HCT116 (cell line): ENCODE measurements around the gene SNX15. TPM values are rescaled to one million over a fixed set of nuclear protein-coding genes. Genes with fewer than 3 reads are reported as not detected.

Source experiments
- ATAC-seq: fragments of 200-7000 bp; cut with Tn5 transposase; 2 replicates; pipeline ENCODE4 v1.9.1; 2020; ENCODE audit warnings: mild to moderate bottlenecking, moderate library complexity
- BruUV-seq: library from RNA; stranded (reverse); fragments of 400-500 nt; replicated peaks from 2 replicates; lab custom pipeline; 2021; lab: Mats Ljungman, UMichigan
- CTCF ChIA-PET: fragments of 300-600 bp; sonication (Branson Sonifier 250); formaldehyde crosslinking; loops from one replicate; lab custom pipeline; 2021; ENCODE audit warnings: antibody characterized with exemption; lab: Charles Lee
- POLR2A ChIA-PET: fragments of 300-600, 350-600 bp; sonication (Branson Sonifier 250); formaldehyde crosslinking; loops from one replicate; lab custom pipeline; 2021; ENCODE audit warnings: antibody characterized with exemption; lab: Charles Lee
- RAD21 ChIA-PET, 2 experiments: fragments of 300-600 bp; sonication (Branson Sonifier 250); formaldehyde crosslinking; loops; one replicate each; lab custom pipeline; 2023; ENCODE audit warnings: low total read pairs in 2 of 2; ENCODE audit not compliant: uncharacterized antibody in 2 of 2, unreplicated experiment in 2 of 2, low non-redundant PET in 1 of 2; lab: Charles Lee
- DNase-seq: peaks from one replicate; pipeline ENCODE4 v3.0.0-alpha.2; 2010; ENCODE audit warnings: low read depth, low spot score
- H2AFZ ChIP-seq: fragments of 200-600 bp; shearing (Covaris generic), sonication (generic); 2 replicates; pipeline ENCODE4 v1.6.1; 2017; ENCODE audit warnings: low read depth, mixed run types, mixed read lengths, antibody characterized with exemption, low read length; ENCODE audit not compliant: poor library complexity, severe bottlenecking
- H3K27ac ChIP-seq: 2 replicates; pipeline ENCODE4 v1.5.1; 2012; ENCODE audit warnings: low read depth, low read length
- H3K27me3 ChIP-seq: fragments of 200-600 bp; sonication (generic); 2 replicates; pipeline ENCODE4 v1.6.1; 2016; ENCODE audit warnings: mixed run types, low read length, mixed read lengths; ENCODE audit not compliant: insufficient read depth
- H3K36me3 ChIP-seq, 2 experiments: fragments of 200-500 bp in 1 of 2; fragments of 200-600 bp in 1 of 2; sonication (Bioruptor generic) in 1 of 2; sonication (generic) in 1 of 2; 2 replicates each; pipeline versions ENCODE4 v1.5.1 to v1.6.1; 2014 to 2016; ENCODE audit warnings: low read length in 2 of 2, inconsistent platforms in 1 of 2, mixed read lengths in 1 of 2, mixed run types in 1 of 2; ENCODE audit not compliant: insufficient read depth in 2 of 2, control insufficient read depth in 1 of 2
- H3K4me1 ChIP-seq, 2 experiments: fragments of 200-600 bp in 1 of 2; sonication (generic) in 1 of 2; 2 replicates each; pipeline versions ENCODE4 v1.5.1 to v1.6.1; 2012 to 2017; ENCODE audit warnings: low read length in 2 of 2, inconsistent platforms in 1 of 2, mild to moderate bottlenecking in 1 of 2, mixed read lengths in 1 of 2, mixed run types in 1 of 2, moderate library complexity in 1 of 2; ENCODE audit not compliant: insufficient read depth in 2 of 2, control insufficient read depth in 1 of 2
- H3K4me2 ChIP-seq: fragments of 200-600 bp; sonication (generic); 2 replicates; pipeline ENCODE4 v1.6.1; 2017; ENCODE audit warnings: mixed run types, low read length, mixed read lengths
- H3K4me3 ChIP-seq, 2 experiments: fragments of 200-600 bp in 1 of 2; sonication (generic) in 1 of 2; replicated peaks in 1 of 2; 2 replicates each; pipeline ENCODE4 v1.5.1; 2011 to 2016; ENCODE audit warnings: low read length in 2 of 2, control low read depth in 1 of 2, low read depth in 1 of 2, mild to moderate bottlenecking in 1 of 2, mixed read lengths in 1 of 2, mixed run types in 1 of 2
- H3K79me2 ChIP-seq: fragments of 200-600 bp; sonication (generic); 2 replicates; pipeline ENCODE4 v1.6.1; 2017; ENCODE audit warnings: mild to moderate bottlenecking, mixed run types, low read length, moderate library complexity, mixed read lengths; ENCODE audit not compliant: insufficient read depth
- H3K9ac ChIP-seq: fragments of 200-600 bp; sonication (generic); 2 replicates; pipeline ENCODE4 v1.6.1; 2016; ENCODE audit warnings: low read length, mixed read lengths
- H3K9me2 ChIP-seq: fragments of 200-600 bp; sonication (generic), shearing (Covaris generic); 2 replicates; pipeline ENCODE4 v1.6.1; 2017; ENCODE audit warnings: mixed run types, mild to moderate bottlenecking, moderate library complexity; ENCODE audit not compliant: insufficient read depth
- H3K9me3 ChIP-seq, 2 experiments: fragments of 200-500 bp in 1 of 2; fragments of 200-600 bp in 1 of 2; sonication (Bioruptor generic) in 1 of 2; sonication (generic) in 1 of 2; 2 replicates each; pipeline ENCODE4 v1.6.1; 2014 to 2017; ENCODE audit warnings: low read length in 2 of 2, mixed read lengths in 2 of 2, inconsistent platforms in 1 of 2, low read depth in 1 of 2, mild to moderate bottlenecking in 1 of 2, mixed run types in 1 of 2, moderate library complexity in 1 of 2; ENCODE audit not compliant: control insufficient read depth in 1 of 2, insufficient read depth in 1 of 2
- H4K20me1 ChIP-seq: fragments of 200-600 bp; sonication (generic), shearing (Covaris generic); 2 replicates; pipeline ENCODE4 v1.6.1; 2017; ENCODE audit warnings: mixed run types, mild to moderate bottlenecking, moderate library complexity; ENCODE audit not compliant: insufficient read depth
- CBX3 ChIP-seq: IDR thresholded peaks from 2 replicates; pipeline ENCODE4 v1.6.1; 2012; ENCODE audit warnings: low read depth
- CEBPB ChIP-seq: IDR thresholded peaks from 2 replicates; pipeline ENCODE4 v1.6.1; 2012; ENCODE audit warnings: low read depth
- EGR1 ChIP-seq: IDR thresholded peaks from 2 replicates; pipeline ENCODE4 v1.6.1; 2012; ENCODE audit warnings: low read depth
- ELF1 ChIP-seq: IDR thresholded peaks from 2 replicates; pipeline ENCODE4 v1.6.1; 2012; ENCODE audit warnings: low read depth, borderline replicate concordance
- EZH2 ChIP-seq: fragments of 200-600 bp; sonication (generic); IDR thresholded peaks from 2 replicates; pipeline ENCODE4 v1.6.1; 2017; ENCODE audit warnings: antibody characterized with exemption, mixed run types
- EZH2phosphoT487 ChIP-seq: fragments of 200-600 bp; IDR thresholded peaks from 2 replicates; pipeline ENCODE4 v1.6.1; 2018; ENCODE audit warnings: antibody characterized with exemption, borderline replicate concordance
- FOSL1 ChIP-seq: IDR thresholded peaks from 2 replicates; pipeline ENCODE4 v1.6.1; 2012; ENCODE audit warnings: low read depth
- JUND ChIP-seq: IDR thresholded peaks from 2 replicates; pipeline ENCODE4 v1.6.1; 2012
- POLR2A ChIP-seq: IDR thresholded peaks from 2 replicates; pipeline ENCODE4 v1.7.0; 2011; ENCODE audit warnings: borderline replicate concordance; ENCODE audit not compliant: insufficient read depth, insufficient read length; ENCODE audit errors: extremely low read depth
- POLR2AphosphoS5 ChIP-seq: IDR thresholded peaks from 2 replicates; pipeline ENCODE4 v1.6.1; 2011; ENCODE audit warnings: mild to moderate bottlenecking, low read depth, low read length, moderate library complexity
- RAD21 ChIP-seq: IDR thresholded peaks from 2 replicates; pipeline ENCODE4 v1.6.1; 2012; ENCODE audit warnings: low read depth, mild to moderate bottlenecking
- SIN3A ChIP-seq: IDR thresholded peaks from 2 replicates; pipeline ENCODE4 v1.6.1; 2012; ENCODE audit warnings: low read depth
- SP1 ChIP-seq: IDR thresholded peaks from 2 replicates; pipeline ENCODE4 v1.6.1; 2012; ENCODE audit warnings: low read depth
- SRF ChIP-seq: IDR thresholded peaks from 2 replicates; pipeline ENCODE4 v1.6.1; 2012; ENCODE audit warnings: low read depth
- YY1 ChIP-seq: IDR thresholded peaks from 2 replicates; pipeline ENCODE4 v1.6.1; 2011; ENCODE audit warnings: low read length, low read depth, moderate library complexity, mild to moderate bottlenecking; ENCODE audit not compliant: insufficient replicate concordance; ENCODE audit errors: extremely low read depth
- ZFX ChIP-seq: fragments of 450-650 bp; IDR thresholded peaks from 2 replicates; pipeline ENCODE4 v1.6.1; 2017
- intact Hi-C: fragments of 100-400 bp; cut with micrococcal nuclease; formaldehyde crosslinking; loops from 2 replicates; pipeline ENCODE4 v1.10.0; 2022
- total RNA-seq: library from RNA; stranded (reverse); gene quantifications from one replicate; pipeline ENCODE4 v1.2.1, GENCODE V29; 2021; ENCODE audit not compliant: unreplicated experiment
- TF ChIP-seq, protein P1 (sequence below): IDR thresholded peaks from 2 replicates; pipeline ENCODE4 v1.6.1; 2011; ENCODE audit warnings: mild to moderate bottlenecking, low read length, moderate library complexity; ENCODE audit not compliant: insufficient replicate concordance; ENCODE audit errors: extremely low read depth
- TF ChIP-seq, protein P2 (sequence below): IDR thresholded peaks from 2 replicates; pipeline ENCODE4 v1.6.1; 2012
- TF ChIP-seq, protein P3 (sequence below): IDR thresholded peaks from 2 replicates; pipeline ENCODE4 v1.6.1; 2012

The SNX15 gene
- total RNA-seq, 1 experiment from 2014 or later, result 16.8 TPM

DNA sequence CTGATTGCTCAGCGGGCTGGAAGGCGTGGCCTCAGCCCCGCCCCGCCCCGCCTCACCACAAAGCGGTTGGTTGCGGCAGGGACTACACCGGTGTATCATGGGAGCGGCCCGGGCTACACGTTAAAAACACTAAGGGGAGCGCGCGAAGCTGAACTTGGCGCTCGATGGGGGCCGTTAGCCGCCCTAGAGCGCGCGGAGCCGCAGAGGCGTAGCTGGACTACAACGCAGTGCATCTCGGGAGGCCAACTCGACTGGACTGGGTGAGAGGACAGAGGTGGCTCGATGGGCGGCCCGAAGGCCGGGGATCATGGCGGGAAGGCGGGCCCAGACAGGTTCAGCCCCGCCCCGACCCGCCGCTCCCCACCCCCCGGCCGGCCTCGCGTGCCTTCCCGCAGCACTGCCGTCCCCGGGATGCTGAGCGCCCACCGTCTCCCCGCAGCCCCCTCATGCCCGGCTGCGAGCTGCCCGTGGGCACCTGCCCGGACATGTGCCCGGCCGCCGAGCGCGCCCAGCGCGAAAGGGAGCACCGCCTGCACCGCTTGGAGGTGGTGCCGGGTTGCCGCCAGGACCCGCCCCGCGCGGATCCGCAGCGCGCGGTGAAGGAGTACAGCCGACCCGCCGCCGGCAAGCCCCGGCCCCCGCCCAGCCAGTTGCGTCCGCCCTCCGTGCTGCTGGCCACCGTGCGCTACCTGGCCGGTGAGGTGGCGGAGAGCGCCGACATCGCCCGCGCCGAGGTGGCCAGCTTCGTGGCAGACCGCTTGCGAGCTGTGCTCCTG is 13.8 kb downstream of the SNX15 start, which contains the start of gene SAC3D1 (continued):
- TF ChIP-seq SRF (no peak), SP1 (peak; percentile 60), EZH2 (no peak), SIN3A (peak; percentile 40; the same call in 1 of the 2 replicates), EZH2phosphoT487 (no peak), EGR1 (no peak), RAD21 (no peak), CEBPB (no peak), ZFX (no peak), FOSL1 (no peak), POLR2A (peak; percentile 12)
- TF ChIP-seq, protein P1, sequence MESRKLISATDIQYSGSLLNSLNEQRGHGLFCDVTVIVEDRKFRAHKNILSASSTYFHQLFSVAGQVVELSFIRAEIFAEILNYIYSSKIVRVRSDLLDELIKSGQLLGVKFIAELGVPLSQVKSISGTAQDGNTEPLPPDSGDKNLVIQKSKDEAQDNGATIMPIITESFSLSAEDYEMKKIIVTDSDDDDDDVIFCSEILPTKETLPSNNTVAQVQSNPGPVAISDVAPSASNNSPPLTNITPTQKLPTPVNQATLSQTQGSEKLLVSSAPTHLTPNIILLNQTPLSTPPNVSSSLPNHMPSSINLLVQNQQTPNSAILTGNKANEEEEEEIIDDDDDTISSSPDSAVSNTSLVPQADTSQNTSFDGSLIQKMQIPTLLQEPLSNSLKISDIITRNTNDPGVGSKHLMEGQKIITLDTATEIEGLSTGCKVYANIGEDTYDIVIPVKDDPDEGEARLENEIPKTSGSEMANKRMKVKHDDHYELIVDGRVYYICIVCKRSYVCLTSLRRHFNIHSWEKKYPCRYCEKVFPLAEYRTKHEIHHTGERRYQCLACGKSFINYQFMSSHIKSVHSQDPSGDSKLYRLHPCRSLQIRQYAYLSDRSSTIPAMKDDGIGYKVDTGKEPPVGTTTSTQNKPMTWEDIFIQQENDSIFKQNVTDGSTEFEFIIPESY, result no peak
- TF ChIP-seq, protein P2, sequence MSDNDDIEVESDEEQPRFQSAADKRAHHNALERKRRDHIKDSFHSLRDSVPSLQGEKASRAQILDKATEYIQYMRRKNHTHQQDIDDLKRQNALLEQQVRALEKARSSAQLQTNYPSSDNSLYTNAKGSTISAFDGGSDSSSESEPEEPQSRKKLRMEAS, result peak; percentile 84
- TF ChIP-seq, all 23 proteins: peak for 6

DNA sequence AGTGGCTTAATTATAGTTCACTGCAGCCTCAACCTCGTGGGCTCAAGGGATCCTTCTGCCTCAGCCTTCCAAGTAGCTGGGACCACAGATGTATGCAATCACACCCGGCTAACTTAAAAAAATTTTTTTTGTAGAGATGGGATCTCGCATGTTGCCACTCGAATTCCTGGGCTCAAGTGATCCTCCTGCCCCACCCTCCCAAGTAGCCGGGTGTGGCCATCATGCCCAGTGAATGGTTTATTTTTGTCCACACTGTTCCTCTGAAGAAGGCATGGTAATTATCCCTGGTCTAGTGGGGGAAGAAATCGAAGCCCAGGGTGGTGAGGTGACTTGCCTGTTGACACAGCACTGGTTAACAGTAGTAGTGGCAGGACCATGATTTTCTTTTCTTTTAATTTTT is 15.7 kb downstream of the SNX15 start:
- TF ChIP-seq EZH2 (no peak), YY1 (no peak), ELF1 (no peak), JUND (no peak), POLR2AphosphoS5 (no peak), CBX3 (no peak), EZH2phosphoT487 (no peak), ZFX (no peak), FOSL1 (no peak), POLR2A (no peak), RAD21 (no peak)
- TF ChIP-seq, protein P1, result no peak
- TF ChIP-seq, protein P2, result no peak
- TF ChIP-seq, protein P3, sequence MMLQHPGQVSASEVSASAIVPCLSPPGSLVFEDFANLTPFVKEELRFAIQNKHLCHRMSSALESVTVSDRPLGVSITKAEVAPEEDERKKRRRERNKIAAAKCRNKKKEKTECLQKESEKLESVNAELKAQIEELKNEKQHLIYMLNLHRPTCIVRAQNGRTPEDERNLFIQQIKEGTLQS, result no peak
- DNase-seq (no peak), ATAC-seq (no peak)
- Histone ChIP-seq H3K9ac (peak overlapping the region; percentile 91), H3K36me3 (peaks cover 2 to 8% of the 10 kb centered on the region in 2 experiments; a peak in 2 of 4 replicates), H3K9me3 (no peaks in the 10 kb centered on the region), H3K27ac (peak overlapping the region; percentile 97), H4K20me1 (no peaks in the 10 kb centered on the region), H3K4me1 (peaks cover 27 to 35% of the 10 kb centered on the region in 2 experiments), H3K9me2 (no peaks in the 10 kb centered on the region), H3K4me3 (peak overlapping the region; percentile 83 to 92), H3K4me2 (peak overlapping the region; percentile 92), H3K79me2 (peaks cover 25% of the 10 kb centered on the region), H3K27me3 (no peaks in the 10 kb centered on the region), H2AFZ (no peak overlapping the region)
- CTCF ChIA-PET, result interaction anchor here (1.7 kb wide), 1 partner anchor 29 kb away, joined by 4 read pairs; the partner anchor contains the start of gene ARL2
- POLR2A ChIA-PET, result no interaction called here
- intact Hi-C loops, result loop anchor here (5.0 kb wide), 1 partner anchor 39 kb away; the partner anchor contains the start of genes CDCA5 and ZFPL1
- RAD21 ChIA-PET, result interaction anchor here in 1 of 2 experiments (0.7 kb wide), 1 partner anchor 126 kb away, joined by 7 read pairs; no protein-coding TSS in a partner anchor
- no TSS peak for BruUV-seq
